SU-DHL-6 (cell line): Measurements from ENCODE around the gene NDUFS8.

Experiments
- CTCF ChIP-seq: fragments of 200-600 bp; sonication (generic); IDR thresholded peaks from one replicate; pipeline ENCODE4 v1.5.1; 2017; ENCODE audit warnings: antibody characterized with exemption, mild to moderate bottlenecking, low read length, moderate library complexity; ENCODE audit not compliant: insufficient read depth, poor library complexity, severe bottlenecking
- EZH2phosphoT487 ChIP-seq: fragments of 200-600 bp; sonication (generic), shearing (Covaris generic); conservative IDR thresholded peaks from 2 replicates; pipeline ENCODE4 v1.6.1; 2018; ENCODE audit warnings: mild to moderate bottlenecking, antibody characterized with exemption, low read length, moderate library complexity, mixed read lengths

GRCh38 chr11:68077617-68078582 lies 47.4 kb downstream of the NDUFS8 start:
- TF ChIP-seq CTCF (no peak), EZH2phosphoT487 (no peak)
